Measurements from ENCODE around the gene RTN4R. TPM values are rescaled to one million over a fixed set of nuclear protein-coding genes. Genes with fewer than 3 reads are reported as not detected.

Gene RTN4R
- total and polyA plus RNA-seq, 2 of the 13 experiments (the other 11 are each of a cell fraction or from before 2014, with no cell fraction given), result 0.22 to 0.77 TPM

GRCh38 chr22:20243176-20243536 lies 25.0 kb downstream of the RTN4R start:
- POLR2A ChIA-PET, result no interaction called here
- intact Hi-C loops (cut with micrococcal nuclease; ENCODE audit: unreplicated experiment) (no loop called here), in situ Hi-C loops (cut with HindIII; ENCODE audit: extremely low pct_ligation_motif_present, low pct_unique_long_range_greater_than_20kb) (no loop called here)
- Histone ChIP-seq H4K20me1 (ENCODE audit: insufficient read depth, low read length) (0 out of 2 replicates have a peak, but pooled peaks cover 2% of the 10 kb centered on the region), H3K4me2 (ENCODE audit: low read depth, low read length) (no peak overlapping the region), H3K79me2 (ENCODE audit: insufficient read depth, low read length) (no peaks in the 10 kb centered on the region), H3K9ac (ENCODE audit: insufficient read depth, low read depth, low read length) (no peak overlapping the region), H2AFZ (ENCODE audit: low read length) (no peak overlapping the region), H3K27ac (ENCODE audit: extremely low read length, insufficient read depth, low read length) (no peak overlapping the region), H3K27me3 (ENCODE audit: control insufficient read depth in 1 of 2, insufficient read depth in 2 of 2, low read length in 2 of 2) (peaks cover 8 to 65% of the 10 kb centered on the region in 2 experiments; a peak in 4 of 5 replicates), H3K4me3 (replicated peaks in 1 of 3; ENCODE audit: insufficient read depth in 1 of 3, low read depth in 2 of 3, low read length in 3 of 3) (no peak overlapping the region), H3K9me3 (ENCODE audit: low read length) (no peaks in the 10 kb centered on the region), H3K4me1 (ENCODE audit: insufficient read depth, low read length) (no peaks in the 10 kb centered on the region), H3K36me3 (replicated peaks in 1 of 2; ENCODE audit: control insufficient read depth in 1 of 2, insufficient read depth in 2 of 2, low read length in 2 of 2) (no peaks in the 10 kb centered on the region)
- DNase-seq (ENCODE audit: low spot score) (no peak), ATAC-seq (no peak), FAIRE-seq (no peak)
- BruUV-seq (replicated peaks), result no TSS peak
- TF ChIP-seq ZNF282 (IDR thresholded peaks at IDR 0.05; ENCODE audit: partially characterized antibody) (no peak), FOSL1 (CRISPR knock-in tag; IDR thresholded peaks at IDR 0.05; ENCODE audit: borderline replicate concordance) (no peak), ZNF740 (CRISPR knock-in tag; IDR thresholded peaks at IDR 0.05) (no peak), THYN1 (CRISPR knock-in tag; IDR thresholded peaks at IDR 0.05; ENCODE audit: borderline replicate concordance, low read depth) (no peak), ZNF781 (CRISPR knock-in tag; IDR thresholded peaks at IDR 0.05; ENCODE audit: borderline replicate concordance, not compliant biosample characterization) (no peak), DR1 (CRISPR knock-in tag; IDR thresholded peaks at IDR 0.05) (no peak), POLR2AphosphoS2 (IDR thresholded peaks at IDR 0.05; ENCODE audit: low read depth, low read length) (no peak), ZNF543 (CRISPR knock-in tag; IDR thresholded peaks at IDR 0.05) (no peak), ZMYM2 (CRISPR knock-in tag; IDR thresholded peaks at IDR 0.05) (no peak), NKX3-1 (CRISPR knock-in tag; IDR thresholded peaks at IDR 0.05) (no peak), SOX5 (CRISPR knock-in tag; IDR thresholded peaks at IDR 0.05; ENCODE audit: borderline replicate concordance) (no peak), ZNF567 (CRISPR knock-in tag; IDR thresholded peaks at IDR 0.05; ENCODE audit: borderline replicate concordance) (no peak)
- WGBS (ENCODE audit: low lambda C conversion rate), result no CpG with 5 or more reads among the region's 6 CpGs
- CTCF ChIA-PET (ENCODE audit: low intra/inter-chr PET ratio, low total read pairs), result no interaction called here

All from HepG2 (cell line).